ENCODE results near the gene ZDHHC7.

GRCh38 chr16:84964386-84965128, 46.8 kb downstream of the ZDHHC7 start:
- no peak for TF ChIP-seq CTCF (IDR thresholded peaks at IDR 0.05; ENCODE audit: low read length)
- TF ChIP-seq EZH2 (IDR thresholded peaks at IDR 0.05; ENCODE audit: borderline replicate concordance, low read length): no peak

All from OCI-LY1 (cell line).